HepG2 (cell line): ENCODE measurements around the gene TBC1D16.

Experiments
- BRCA1 ChIP-seq: sonication (generic); formaldehyde crosslinking; IDR thresholded peaks from 2 replicates; pipeline ENCODE4 v1.4.0; 2020; ENCODE audit warnings: missing genetic modification reagents
- CTCF ChIP-seq: sonication (generic); formaldehyde crosslinking; IDR thresholded peaks from 2 replicates; pipeline ENCODE4 v1.5.0; 2020; ENCODE audit warnings: mild to moderate bottlenecking, missing genetic modification reagents, moderate library complexity
- ZBTB42 ChIP-seq: sonication (generic); formaldehyde crosslinking; IDR thresholded peaks from 2 replicates; pipeline ENCODE4 v1.5.0; 2020; ENCODE audit warnings: mild to moderate bottlenecking, missing genetic modification reagents

DNA sequence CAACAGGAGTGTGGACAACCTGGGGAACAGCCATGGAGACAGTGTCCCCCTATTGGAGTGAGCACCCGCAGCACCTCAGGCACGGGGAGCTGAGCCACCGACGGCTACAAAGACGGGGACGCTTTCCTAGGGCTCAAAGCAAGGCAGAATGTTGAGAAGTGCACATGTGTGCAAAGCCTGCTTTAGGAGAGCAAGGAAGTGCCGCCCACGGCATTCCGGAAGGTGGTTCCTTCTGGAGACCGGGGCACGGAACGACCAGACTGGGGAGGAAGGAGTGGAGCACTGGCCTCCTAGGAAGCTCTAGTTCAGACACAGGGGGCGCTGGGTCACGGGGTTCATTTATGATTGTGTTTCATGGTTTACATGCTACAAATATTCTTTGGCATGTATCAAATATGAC, 52.2 kb downstream of the TBC1D16 start:
- TF ChIP-seq BRCA1 (CRISPR knock-in tag), result no peak
- TF ChIP-seq CTCF, result no peak
- no peak for TF ChIP-seq ZBTB42 (CRISPR knock-in tag)
